Measurements from ENCODE around the gene MARK3.
"Not testable (repeated sequence)": the region's sequence is repeated elsewhere in the genome, so short reads cannot be mapped to it uniquely, and the experiment has no call there.

MARK3 gene

DNA sequence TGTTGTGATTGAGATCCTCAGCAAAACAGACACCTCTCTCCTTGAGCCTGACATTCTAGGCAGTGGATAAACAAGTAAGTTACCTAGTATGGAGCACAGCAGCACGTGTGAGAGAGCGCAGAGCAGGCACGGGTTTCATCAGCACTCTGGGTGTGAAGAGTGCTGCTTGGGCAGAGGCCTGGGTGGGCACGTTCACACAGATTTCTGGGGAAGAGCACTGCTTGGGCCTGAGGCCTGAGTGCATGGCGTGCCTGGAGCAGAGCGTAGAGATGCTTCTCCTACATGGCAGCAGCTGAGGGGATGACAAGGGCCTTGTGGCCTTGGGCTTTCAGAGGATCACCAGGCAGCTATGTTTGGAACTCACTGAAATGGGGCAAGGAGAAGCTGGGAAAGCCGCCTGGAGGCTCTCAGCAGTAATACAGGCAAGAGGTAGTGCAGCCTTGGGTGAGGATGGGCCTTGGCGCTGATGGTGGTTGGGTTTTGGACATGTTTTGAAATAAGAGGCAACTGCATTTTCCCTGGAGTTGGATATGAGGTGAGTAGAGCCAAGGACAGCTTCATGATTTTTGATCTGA, 119.9 kb downstream of the MARK3 start:
- H3K9me3 Mint-ChIP-seq: no peaks in the 10 kb centered on the region
- peaks cover 12% of the 10 kb centered on the region for H3K4me1 Mint-ChIP-seq
- DNase-seq: no peak
- peak overlapping the region; percentile 69 for H3K27ac Mint-ChIP-seq
- peaks cover 64% of the 10 kb centered on the region for H3K36me3 Mint-ChIP-seq (ENCODE audit: low read depth)
- H3K27me3 Mint-ChIP-seq (ENCODE audit: low read depth, poor library complexity): peaks cover 6% of the 10 kb centered on the region
- H3K4me3 Mint-ChIP-seq: no peak overlapping the region
- TF ChIP-seq, protein P1, sequence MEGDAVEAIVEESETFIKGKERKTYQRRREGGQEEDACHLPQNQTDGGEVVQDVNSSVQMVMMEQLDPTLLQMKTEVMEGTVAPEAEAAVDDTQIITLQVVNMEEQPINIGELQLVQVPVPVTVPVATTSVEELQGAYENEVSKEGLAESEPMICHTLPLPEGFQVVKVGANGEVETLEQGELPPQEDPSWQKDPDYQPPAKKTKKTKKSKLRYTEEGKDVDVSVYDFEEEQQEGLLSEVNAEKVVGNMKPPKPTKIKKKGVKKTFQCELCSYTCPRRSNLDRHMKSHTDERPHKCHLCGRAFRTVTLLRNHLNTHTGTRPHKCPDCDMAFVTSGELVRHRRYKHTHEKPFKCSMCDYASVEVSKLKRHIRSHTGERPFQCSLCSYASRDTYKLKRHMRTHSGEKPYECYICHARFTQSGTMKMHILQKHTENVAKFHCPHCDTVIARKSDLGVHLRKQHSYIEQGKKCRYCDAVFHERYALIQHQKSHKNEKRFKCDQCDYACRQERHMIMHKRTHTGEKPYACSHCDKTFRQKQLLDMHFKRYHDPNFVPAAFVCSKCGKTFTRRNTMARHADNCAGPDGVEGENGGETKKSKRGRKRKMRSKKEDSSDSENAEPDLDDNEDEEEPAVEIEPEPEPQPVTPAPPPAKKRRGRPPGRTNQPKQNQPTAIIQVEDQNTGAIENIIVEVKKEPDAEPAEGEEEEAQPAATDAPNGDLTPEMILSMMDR (IDR thresholded peaks at IDR 0.05): peak; percentile 9

GRCh38 chr14:103507751-103508150, 122.5 kb downstream of the MARK3 start:
- Mint-ChIP-seq H3K4me3 (no peak overlapping the region), H3K9me3 (no peaks in the 10 kb centered on the region), H3K36me3 (ENCODE audit: low read depth) (peaks cover 52% of the 10 kb centered on the region), H3K27ac (no peak overlapping the region), H3K4me1 (peaks cover 15% of the 10 kb centered on the region), H3K27me3 (ENCODE audit: low read depth, poor library complexity) (peaks cover 6% of the 10 kb centered on the region)
- TF ChIP-seq, protein P1 (IDR thresholded peaks at IDR 0.05): no peak
- DNase-seq: no peak

- no peak overlapping the region for H3K4me3 Mint-ChIP-seq
- H3K27me3 Mint-ChIP-seq (ENCODE audit: low read depth, poor library complexity): peaks cover 6% of the 10 kb centered on the region
- DNase-seq: no peak
- H3K9me3 Mint-ChIP-seq: no peaks in the 10 kb centered on the region
- H3K36me3 Mint-ChIP-seq (ENCODE audit: low read depth): peaks cover 42% of the 10 kb centered on the region
- TF ChIP-seq, protein P1 (IDR thresholded peaks at IDR 0.05): no peak
- peaks cover 15% of the 10 kb centered on the region for H3K4me1 Mint-ChIP-seq
- H3K27ac Mint-ChIP-seq: peak overlapping the region; percentile 68
These were observed 123.5 kb downstream of the MARK3 start for GRCh38 chr14:103508521-103509329.

DNA sequence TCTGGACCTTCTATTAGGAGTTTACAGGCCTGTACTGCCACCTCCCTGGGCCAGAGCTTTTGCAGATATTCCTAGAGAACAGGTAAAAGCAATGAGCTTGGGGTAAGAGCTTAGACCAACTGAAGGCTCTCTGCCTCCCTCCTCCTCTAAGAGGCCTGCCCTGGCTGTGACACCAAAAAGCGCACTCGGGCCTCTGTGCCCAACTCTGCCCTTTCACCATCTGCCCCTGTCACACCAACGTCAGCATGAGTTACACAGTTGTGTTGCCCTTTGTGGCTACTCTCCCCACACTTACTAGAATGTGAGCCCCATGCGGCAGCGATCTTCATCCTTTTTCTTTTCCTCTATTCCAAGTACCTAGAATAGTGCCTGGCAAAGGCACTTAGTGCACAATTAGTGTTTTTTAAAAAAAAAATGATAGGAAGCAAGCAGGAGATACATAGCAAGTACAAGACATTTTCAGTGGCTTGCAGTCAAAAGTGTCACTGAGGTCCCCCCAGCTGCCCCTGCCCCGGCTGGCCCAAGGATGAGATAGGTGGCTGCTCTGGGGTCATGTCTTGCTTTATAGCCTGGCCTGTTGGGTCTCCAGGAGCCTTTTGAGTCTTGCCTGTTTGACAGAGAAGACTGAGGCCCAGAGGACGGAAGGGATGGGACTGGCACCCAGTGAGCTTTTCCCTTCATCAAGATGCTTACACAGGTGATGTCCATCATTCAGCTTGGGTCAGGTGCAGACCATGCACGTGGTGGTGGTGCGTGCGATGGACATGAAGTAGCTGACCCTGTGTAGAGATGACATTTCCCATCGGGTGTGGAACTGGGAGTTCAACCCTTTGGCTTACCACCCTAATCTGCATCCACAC, 124.9 kb downstream of the MARK3 start:
- Mint-ChIP-seq H3K9me3 (no peaks in the 10 kb centered on the region), H3K4me1 (peaks cover 15% of the 10 kb centered on the region), H3K36me3 (ENCODE audit: low read depth) (peaks cover 31% of the 10 kb centered on the region), H3K27me3 (ENCODE audit: low read depth, poor library complexity) (peaks cover 6% of the 10 kb centered on the region), H3K4me3 (no peak overlapping the region), H3K27ac (peak overlapping the region; percentile 77)
- TF ChIP-seq, protein P1 (IDR thresholded peaks at IDR 0.05): no peak
- DNase-seq: no peak

DNA sequence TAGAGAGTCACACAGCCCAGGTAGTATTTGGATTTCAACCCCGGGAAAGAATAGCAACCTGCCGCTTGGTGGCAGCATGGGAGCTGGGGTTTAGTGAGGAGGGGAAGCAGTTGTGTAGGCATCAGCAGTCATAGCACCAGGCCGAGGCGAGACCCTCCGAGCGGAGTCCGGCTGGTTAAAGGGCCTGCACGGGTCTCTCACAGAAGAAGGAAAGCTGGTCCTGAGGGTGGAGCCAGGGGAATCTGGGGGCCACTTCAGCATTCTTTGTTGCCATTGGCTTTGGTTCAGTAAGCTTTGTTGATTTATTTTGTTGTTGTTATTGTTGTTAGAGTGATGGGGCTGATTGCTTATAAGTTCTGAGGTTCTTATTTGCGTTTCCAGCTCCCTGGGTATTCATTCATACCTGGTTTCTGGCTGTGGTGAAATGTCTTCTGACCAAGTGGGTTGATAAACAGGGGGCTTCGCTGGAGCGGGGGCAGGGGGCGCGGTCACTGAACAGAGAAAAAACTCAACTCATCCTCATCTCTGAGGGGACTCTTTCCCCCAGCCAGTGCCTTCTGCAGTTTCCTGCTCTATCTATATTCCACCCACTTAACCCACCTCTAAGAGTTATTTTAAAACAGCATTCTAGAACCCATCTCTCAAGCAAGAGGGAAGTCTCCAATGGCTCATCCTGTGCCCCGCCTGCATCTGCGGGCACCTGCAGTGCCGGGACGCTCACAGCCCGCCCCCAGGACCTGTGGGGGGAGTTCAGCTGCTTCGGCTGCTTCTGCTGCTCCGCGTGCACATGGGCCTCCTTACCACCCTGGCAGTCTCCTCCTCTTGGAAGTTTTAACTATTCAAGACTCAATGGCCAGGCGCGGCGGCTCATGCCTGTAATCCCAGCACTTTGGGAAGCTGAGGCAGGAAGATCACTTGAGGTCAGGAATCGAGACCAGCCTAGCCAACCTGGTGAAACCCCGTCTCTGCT, 125.8 kb downstream of the MARK3 start:
- Mint-ChIP-seq H3K4me3 (no peak overlapping the region), H3K4me1 (peaks cover 15% of the 10 kb centered on the region), H3K9me3 (no peaks in the 10 kb centered on the region), H3K36me3 (ENCODE audit: low read depth) (peaks cover 25% of the 10 kb centered on the region), H3K27ac (peak overlapping the region; percentile 77), H3K27me3 (ENCODE audit: low read depth, poor library complexity) (peaks cover 6% of the 10 kb centered on the region)
- TF ChIP-seq, protein P1 (IDR thresholded peaks at IDR 0.05): no peak
- no peak for DNase-seq

DNA sequence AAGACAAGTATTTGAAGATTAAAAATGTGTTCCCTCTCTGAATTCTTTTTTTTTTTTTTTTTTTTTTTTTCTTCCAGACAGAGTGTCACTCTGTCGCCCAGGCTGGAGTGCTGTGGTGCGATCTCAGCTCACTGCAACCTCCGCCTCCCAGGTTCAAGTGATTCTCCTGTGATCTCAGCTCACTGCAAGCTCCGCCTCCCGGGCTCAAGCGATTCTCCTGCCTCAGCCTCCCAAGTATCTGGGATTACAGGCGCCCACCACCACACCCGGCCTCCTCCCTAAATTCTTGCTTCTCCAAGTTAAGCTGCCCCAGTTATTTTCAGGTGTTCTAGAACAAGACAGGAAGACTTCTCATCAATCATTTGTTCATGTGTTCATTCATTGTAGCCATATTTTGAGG, 127.0 kb downstream of the MARK3 start:
- H3K27ac Mint-ChIP-seq: peak overlapping the region; percentile 29

More for the DNA sequence above, 127.0 kb downstream of the MARK3 start:
- not testable (repeated sequence) for H3K9me3 Mint-ChIP-seq; H3K27me3 Mint-ChIP-seq (ENCODE audit: low read depth, poor library complexity); DNase-seq; H3K4me3 Mint-ChIP-seq
- peaks cover 24% of the 10 kb centered on the region for H3K36me3 Mint-ChIP-seq (ENCODE audit: low read depth)
- H3K4me1 Mint-ChIP-seq: peaks cover 25% of the 10 kb centered on the region

Measured in nephron progenitor cell (in vitro differentiated cells).